HL-60 (cell line): Measurements from ENCODE around the gene PEX6.

Experiments used
- CTCF ChIP-seq: IDR thresholded peaks from one replicate; pipeline ENCODE4 v1.5.1; 2011; ENCODE audit warnings: low read length, control low read depth, inconsistent platforms; ENCODE audit not compliant: insufficient read depth
- GABPA ChIP-seq: IDR thresholded peaks from 2 replicates; pipeline ENCODE4 v1.6.1; 2012; ENCODE audit warnings: low read depth
- POLR2AphosphoS5 ChIP-seq: IDR thresholded peaks from 2 replicates; pipeline ENCODE4 v1.6.1; 2012; ENCODE audit warnings: low read depth
- TF ChIP-seq, protein P1 (sequence below): IDR thresholded peaks from 2 replicates; pipeline ENCODE4 v1.6.1; 2012; ENCODE audit warnings: low read depth; ENCODE audit not compliant: insufficient replicate concordance

DNA sequence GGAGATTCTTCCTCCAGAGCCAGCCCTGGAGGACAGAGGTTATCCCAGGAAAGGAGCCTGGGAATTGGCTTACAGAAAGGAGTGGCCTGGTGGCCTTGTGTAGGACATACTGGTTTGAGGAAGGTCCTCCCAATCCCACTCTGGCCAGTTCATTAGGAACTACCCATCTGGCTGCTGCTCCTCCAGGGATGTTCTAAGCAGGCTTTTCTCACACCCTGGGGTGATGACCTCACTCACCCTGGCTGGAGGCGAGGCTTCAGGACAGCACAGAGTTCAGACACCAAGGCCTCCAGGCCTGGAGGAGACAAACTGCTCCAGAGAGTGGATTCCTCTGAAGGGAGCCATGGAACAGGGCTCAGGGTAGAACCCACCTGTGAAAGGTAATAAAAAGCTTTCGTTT is 9.6 kb downstream of the PEX6 start:
- TF ChIP-seq CTCF (no peak), POLR2AphosphoS5 (no peak), GABPA (no peak)
- TF ChIP-seq, protein P1, sequence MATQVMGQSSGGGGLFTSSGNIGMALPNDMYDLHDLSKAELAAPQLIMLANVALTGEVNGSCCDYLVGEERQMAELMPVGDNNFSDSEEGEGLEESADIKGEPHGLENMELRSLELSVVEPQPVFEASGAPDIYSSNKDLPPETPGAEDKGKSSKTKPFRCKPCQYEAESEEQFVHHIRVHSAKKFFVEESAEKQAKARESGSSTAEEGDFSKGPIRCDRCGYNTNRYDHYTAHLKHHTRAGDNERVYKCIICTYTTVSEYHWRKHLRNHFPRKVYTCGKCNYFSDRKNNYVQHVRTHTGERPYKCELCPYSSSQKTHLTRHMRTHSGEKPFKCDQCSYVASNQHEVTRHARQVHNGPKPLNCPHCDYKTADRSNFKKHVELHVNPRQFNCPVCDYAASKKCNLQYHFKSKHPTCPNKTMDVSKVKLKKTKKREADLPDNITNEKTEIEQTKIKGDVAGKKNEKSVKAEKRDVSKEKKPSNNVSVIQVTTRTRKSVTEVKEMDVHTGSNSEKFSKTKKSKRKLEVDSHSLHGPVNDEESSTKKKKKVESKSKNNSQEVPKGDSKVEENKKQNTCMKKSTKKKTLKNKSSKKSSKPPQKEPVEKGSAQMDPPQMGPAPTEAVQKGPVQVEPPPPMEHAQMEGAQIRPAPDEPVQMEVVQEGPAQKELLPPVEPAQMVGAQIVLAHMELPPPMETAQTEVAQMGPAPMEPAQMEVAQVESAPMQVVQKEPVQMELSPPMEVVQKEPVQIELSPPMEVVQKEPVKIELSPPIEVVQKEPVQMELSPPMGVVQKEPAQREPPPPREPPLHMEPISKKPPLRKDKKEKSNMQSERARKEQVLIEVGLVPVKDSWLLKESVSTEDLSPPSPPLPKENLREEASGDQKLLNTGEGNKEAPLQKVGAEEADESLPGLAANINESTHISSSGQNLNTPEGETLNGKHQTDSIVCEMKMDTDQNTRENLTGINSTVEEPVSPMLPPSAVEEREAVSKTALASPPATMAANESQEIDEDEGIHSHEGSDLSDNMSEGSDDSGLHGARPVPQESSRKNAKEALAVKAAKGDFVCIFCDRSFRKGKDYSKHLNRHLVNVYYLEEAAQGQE: no peak
